NCI-H748 (cell line): ENCODE data around the gene GABRQ.
"Not testable (repeated sequence)": the region's sequence is repeated elsewhere in the genome, so short reads cannot be mapped to it uniquely, and the experiment has no call there.

Experiments
- DNase-seq: peaks from one replicate; lab custom pipeline; 2025; ENCODE audit not compliant: unreplicated experiment; lab: John Stamatoyannopoulos, UW

GABRQ gene

GRCh38 chrX:152656890-152657289 is 19.2 kb downstream of the GABRQ start:
- no peak for DNase-seq

DNA sequence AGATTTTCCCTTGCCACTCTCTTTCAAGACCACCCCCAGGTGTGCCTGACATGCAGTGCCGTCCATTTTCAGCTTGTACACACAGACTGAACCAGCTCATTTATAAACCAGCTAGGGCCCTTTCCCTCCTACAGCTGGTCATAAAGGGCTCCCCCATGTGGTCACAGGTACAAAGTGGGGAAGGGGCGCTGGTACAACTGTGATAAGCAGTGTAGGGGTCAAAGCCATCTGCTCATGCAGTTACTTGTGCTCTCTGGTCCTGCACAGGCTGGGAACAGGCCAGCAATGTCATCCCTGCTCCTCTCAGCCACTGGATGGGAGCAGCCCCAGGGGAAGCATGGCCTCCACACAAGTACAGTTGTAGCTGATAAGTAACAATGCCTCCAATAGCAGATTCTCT is 20.6 kb downstream of the GABRQ start:
- no peak for DNase-seq

DNA sequence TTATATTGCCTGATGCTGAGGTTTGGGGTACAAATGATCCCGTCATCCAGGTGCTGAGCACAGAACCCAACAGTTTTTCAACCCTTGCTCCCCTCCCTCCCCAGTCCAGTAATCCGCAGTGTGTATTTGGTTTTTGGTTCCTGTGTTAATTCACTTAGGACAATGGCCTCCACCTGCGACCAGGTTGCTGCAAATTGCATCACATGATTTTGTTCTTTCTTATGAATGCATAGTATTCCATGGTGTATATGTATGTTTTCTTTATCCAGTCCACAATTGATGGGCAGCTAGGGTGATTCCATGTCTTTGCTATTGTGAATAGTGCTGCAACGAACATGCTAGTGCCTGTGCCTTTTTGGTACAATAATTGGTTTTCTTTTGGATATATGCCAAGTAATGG is 25.4 kb downstream of the GABRQ start:
- DNase-seq, result no peak

GRCh38 chrX:152674135-152674534 is 36.4 kb downstream of the GABRQ start:
- DNase-seq, result no peak

DNA sequence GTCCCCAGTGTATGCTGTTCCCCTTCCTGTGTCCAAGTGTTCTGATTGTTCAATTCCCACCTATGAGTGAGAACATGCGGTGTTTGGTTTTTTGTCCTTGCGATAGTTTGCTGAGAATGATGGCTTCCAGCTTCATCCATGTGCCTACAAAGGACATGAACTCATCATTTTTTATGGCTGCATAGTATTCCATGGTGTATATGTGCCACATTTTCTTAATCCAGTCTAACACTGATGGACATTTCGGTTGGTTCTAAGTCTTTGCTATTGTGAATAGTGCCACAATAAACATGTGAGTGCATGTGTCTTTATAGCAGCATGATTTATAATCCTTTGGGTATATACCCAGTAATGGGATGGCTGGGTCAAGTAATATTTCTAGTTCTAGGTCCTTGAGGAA is 37.0 kb downstream of the GABRQ start:
- not testable (repeated sequence) for DNase-seq

- DNase-seq, result not testable (repeated sequence)
Observed at GRCh38 chrX:152681012-152681411, 43.3 kb downstream of the GABRQ start.

- not testable (repeated sequence) for DNase-seq
Observed at GRCh38 chrX:152697952-152698931, 60.5 kb downstream of the GABRQ start, which contains the start of gene MAGEA3. Gene MAGEA3 (plus strand): TSS chrX:152698794. CDS start chrX:152700833, 2,039 bp downstream.

GRCh38 chrX:152700390-152700789 is 62.7 kb downstream of the GABRQ start:
- DNase-seq, result not testable (repeated sequence)

DNA sequence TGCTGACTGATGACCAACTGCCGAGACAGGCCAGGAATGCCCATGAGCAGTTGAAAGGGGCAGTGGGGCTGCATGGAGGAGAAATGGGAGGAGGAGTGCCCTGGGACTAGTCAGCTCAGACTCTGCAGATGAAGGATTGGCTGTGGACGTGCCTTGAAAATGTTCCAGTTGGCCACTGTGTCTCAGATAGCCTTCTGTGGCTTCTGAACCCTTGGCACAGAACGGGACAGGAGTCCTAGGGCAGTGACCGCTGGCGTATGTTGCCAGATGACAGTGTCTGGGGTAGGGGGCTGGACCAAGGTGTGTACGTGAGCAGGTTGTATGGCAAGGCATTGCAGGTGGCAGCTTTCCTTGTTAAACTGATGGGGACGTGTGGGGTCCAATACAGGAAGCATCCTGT is 68.8 kb downstream of the GABRQ start:
- DNase-seq, result not testable (repeated sequence)
